ENCODE data around the gene RNF144A. TPM values are rescaled to one million over a fixed set of nuclear protein-coding genes. Genes with fewer than 3 reads are reported as not detected.

The RNF144A gene
- polyA plus RNA-seq, 4 donors = 1.4 to 5.0 (median 2.7) TPM

GRCh38 chr2:6970976-6971480, 53.8 kb downstream of the RNF144A start:
- Histone ChIP-seq H3K36me3 (ENCODE audit: control insufficient read depth in 3 of 3, insufficient read depth in 2 of 3, low read depth in 1 of 3, low read length in 3 of 3) (peaks cover 0 to 2% (median 0%) of the 10 kb centered on the region in 3 donors), H3K4me1 (ENCODE audit: control insufficient read depth in 3 of 3, insufficient read depth in 2 of 3, low read depth in 1 of 3, low read length in 2 of 3) (peaks cover 0 to 3% (median 0%) of the 10 kb centered on the region in 3 donors), H3K4me3 (ENCODE audit: low read depth in 1 of 3, low read length in 3 of 3) (no peak overlapping the region), H3K27ac (ENCODE audit: low read depth in 1 of 3, low read length in 2 of 3) (no peak overlapping the region), H3K27me3 (ENCODE audit: control insufficient read depth in 3 of 3, insufficient read depth in 3 of 3, low read length in 3 of 3) (no peaks in the 10 kb centered on the region), H3K9me3 (ENCODE audit: control insufficient read depth in 2 of 2, insufficient read depth in 1 of 2, low read depth in 1 of 2, low read length in 1 of 2) (no peaks in the 10 kb centered on the region)
- FAIRE-seq (no peak), DNase-seq (no peak)
- 89 to 96% (median 91%) methylated on average over 4 of the region's 4 CpGs for whole genome bisulfite sequencing, 3 donors

- DNase-seq (no peak), FAIRE-seq (no peak)
- WGBS, 3 donors = 79 to 94% (median 82%) methylated on average over 2 of the region's 2 CpGs
- peaks cover 0 to 2% (median 0%) of the 10 kb centered on the region in 3 donors for H3K36me3 ChIP-seq (ENCODE audit: control insufficient read depth in 3 of 3, insufficient read depth in 2 of 3, low read depth in 1 of 3, low read length in 3 of 3)
- H3K4me1 ChIP-seq (ENCODE audit: control insufficient read depth in 3 of 3, insufficient read depth in 2 of 3, low read depth in 1 of 3, low read length in 2 of 3) = peaks cover 0 to 3% (median 0%) of the 10 kb centered on the region in 3 donors
- no peak overlapping the region for H3K4me3 ChIP-seq (ENCODE audit: low read depth in 1 of 3, low read length in 3 of 3)
- no peaks in the 10 kb centered on the region for H3K27me3 ChIP-seq (ENCODE audit: control insufficient read depth in 3 of 3, insufficient read depth in 3 of 3, low read length in 3 of 3)
- H3K9me3 ChIP-seq (ENCODE audit: control insufficient read depth in 2 of 2, insufficient read depth in 1 of 2, low read depth in 1 of 2, low read length in 1 of 2) = no peaks in the 10 kb centered on the region
- H3K27ac ChIP-seq (ENCODE audit: low read depth in 1 of 3, low read length in 2 of 3) = no peak overlapping the region
These were observed 54.3 kb downstream of the RNF144A start for GRCh38 chr2:6971502-6971901.

GRCh38 chr2:6972067-6972710, 55.0 kb downstream of the RNF144A start:
- no peak overlapping the region for H3K4me3 ChIP-seq (ENCODE audit: low read depth in 1 of 3, low read length in 3 of 3)
- FAIRE-seq = no peak
- WGBS, 3 donors = 91 to 95% (median 92%) methylated on average over 5 of the region's 5 CpGs
- DNase-seq = no peak
- peaks cover 0 to 3% (median 0%) of the 10 kb centered on the region in 3 donors for H3K4me1 ChIP-seq (ENCODE audit: control insufficient read depth in 3 of 3, insufficient read depth in 2 of 3, low read depth in 1 of 3, low read length in 2 of 3)
- H3K36me3 ChIP-seq (ENCODE audit: control insufficient read depth in 3 of 3, insufficient read depth in 2 of 3, low read depth in 1 of 3, low read length in 3 of 3) = peaks cover 0 to 2% (median 0%) of the 10 kb centered on the region in 3 donors
- no peaks in the 10 kb centered on the region for H3K9me3 ChIP-seq (ENCODE audit: control insufficient read depth in 2 of 2, insufficient read depth in 1 of 2, low read depth in 1 of 2, low read length in 1 of 2)
- no peak overlapping the region for H3K27ac ChIP-seq (ENCODE audit: low read depth in 1 of 3, low read length in 2 of 3)
- no peaks in the 10 kb centered on the region for H3K27me3 ChIP-seq (ENCODE audit: control insufficient read depth in 3 of 3, insufficient read depth in 3 of 3, low read length in 3 of 3)

- DNase-seq (no peak), FAIRE-seq (no peak)
- Histone ChIP-seq H3K9me3 (ENCODE audit: control insufficient read depth in 2 of 2, insufficient read depth in 1 of 2, low read depth in 1 of 2, low read length in 1 of 2) (no peaks in the 10 kb centered on the region), H3K4me1 (ENCODE audit: control insufficient read depth in 3 of 3, insufficient read depth in 2 of 3, low read depth in 1 of 3, low read length in 2 of 3) (peaks cover 0 to 3% (median 0%) of the 10 kb centered on the region in 3 donors), H3K36me3 (ENCODE audit: control insufficient read depth in 3 of 3, insufficient read depth in 2 of 3, low read depth in 1 of 3, low read length in 3 of 3) (peaks cover 0 to 2% (median 0%) of the 10 kb centered on the region in 3 donors), H3K4me3 (ENCODE audit: low read depth in 1 of 3, low read length in 3 of 3) (no peak overlapping the region), H3K27me3 (ENCODE audit: control insufficient read depth in 3 of 3, insufficient read depth in 3 of 3, low read length in 3 of 3) (no peaks in the 10 kb centered on the region), H3K27ac (ENCODE audit: low read depth in 1 of 3, low read length in 2 of 3) (no peak overlapping the region)
- WGBS, 3 donors = 79 to 82% (median 80%) methylated on average over 7 of the region's 7 CpGs
These were observed 56.8 kb downstream of the RNF144A start for GRCh38 chr2:6973895-6974545.

- DNase-seq (peak in 1 of 2 donors; percentile 59), FAIRE-seq (no peak)
- Histone ChIP-seq H3K9me3 (ENCODE audit: control insufficient read depth in 2 of 2, insufficient read depth in 1 of 2, low read depth in 1 of 2, low read length in 1 of 2) (peaks cover 0 to 8% of the 10 kb centered on the region in 2 donors), H3K27ac (ENCODE audit: low read depth in 1 of 3, low read length in 2 of 3) (no peak overlapping the region), H3K27me3 (ENCODE audit: control insufficient read depth in 3 of 3, insufficient read depth in 3 of 3, low read length in 3 of 3) (no peaks in the 10 kb centered on the region), H3K4me1 (ENCODE audit: control insufficient read depth in 3 of 3, insufficient read depth in 2 of 3, low read depth in 1 of 3, low read length in 2 of 3) (peaks cover 0 to 3% (median 0%) of the 10 kb centered on the region in 3 donors), H3K36me3 (ENCODE audit: control insufficient read depth in 3 of 3, insufficient read depth in 2 of 3, low read depth in 1 of 3, low read length in 3 of 3) (peaks cover 0 to 3% (median 0%) of the 10 kb centered on the region in 3 donors), H3K4me3 (ENCODE audit: low read depth in 1 of 3, low read length in 3 of 3) (no peak overlapping the region)
- 48 to 69% (median 61%) methylated on average over 3 of the region's 3 CpGs for WGBS, 3 donors
These were observed 58.8 kb downstream of the RNF144A start for GRCh38 chr2:6975988-6976387.

- Histone ChIP-seq H3K36me3 (ENCODE audit: control insufficient read depth in 3 of 3, insufficient read depth in 2 of 3, low read depth in 1 of 3, low read length in 3 of 3) (peaks cover 0 to 3% (median 0%) of the 10 kb centered on the region in 3 donors), H3K27me3 (ENCODE audit: control insufficient read depth in 3 of 3, insufficient read depth in 3 of 3, low read length in 3 of 3) (no peaks in the 10 kb centered on the region), H3K4me3 (ENCODE audit: low read depth in 1 of 3, low read length in 3 of 3) (no peak overlapping the region), H3K9me3 (ENCODE audit: control insufficient read depth in 2 of 2, insufficient read depth in 1 of 2, low read depth in 1 of 2, low read length in 1 of 2) (peaks cover 0 to 8% of the 10 kb centered on the region in 2 donors), H3K4me1 (ENCODE audit: control insufficient read depth in 3 of 3, insufficient read depth in 2 of 3, low read depth in 1 of 3, low read length in 2 of 3) (peaks cover 0 to 3% (median 0%) of the 10 kb centered on the region in 3 donors), H3K27ac (ENCODE audit: low read depth in 1 of 3, low read length in 2 of 3) (no peak overlapping the region)
- no peak for FAIRE-seq
- peak; percentile 8 to 30 for DNase-seq
- WGBS, 3 donors = 22 to 53% (median 32%) methylated on average over 9 of the region's 9 CpGs
These were observed 60.0 kb downstream of the RNF144A start for GRCh38 chr2:6977113-6977741.

- no peak overlapping the region for H3K27ac ChIP-seq (ENCODE audit: low read depth in 1 of 3, low read length in 2 of 3)
These were observed 60.6 kb downstream of the RNF144A start for GRCh38 chr2:6977786-6978185.

GRCh38 chr2:6978991-6979390, 61.8 kb downstream of the RNF144A start:
- WGBS, 3 donors = 87 to 94% (median 87%) methylated on average over 3 of the region's 3 CpGs
- no peak for FAIRE-seq
- Histone ChIP-seq H3K4me3 (ENCODE audit: low read depth in 1 of 3, low read length in 3 of 3) (no peak overlapping the region), H3K4me1 (ENCODE audit: control insufficient read depth in 3 of 3, insufficient read depth in 2 of 3, low read depth in 1 of 3, low read length in 2 of 3) (peaks cover 0 to 3% (median 0%) of the 10 kb centered on the region in 3 donors), H3K9me3 (ENCODE audit: control insufficient read depth in 2 of 2, insufficient read depth in 1 of 2, low read depth in 1 of 2, low read length in 1 of 2) (peaks cover 0 to 8% of the 10 kb centered on the region in 2 donors), H3K27ac (ENCODE audit: low read depth in 1 of 3, low read length in 2 of 3) (no peak overlapping the region), H3K36me3 (ENCODE audit: control insufficient read depth in 3 of 3, insufficient read depth in 2 of 3, low read depth in 1 of 3, low read length in 3 of 3) (peaks cover 0 to 3% (median 0%) of the 10 kb centered on the region in 3 donors), H3K27me3 (ENCODE audit: control insufficient read depth in 3 of 3, insufficient read depth in 3 of 3, low read length in 3 of 3) (no peaks in the 10 kb centered on the region)
- DNase-seq = no peak

More at GRCh38 chr2:6977786-6978185, 60.6 kb downstream of the RNF144A start:
- 65 to 77% (median 67%) methylated on average over 4 of the region's 4 CpGs for WGBS, 3 donors
- H3K27me3 ChIP-seq (ENCODE audit: control insufficient read depth in 3 of 3, insufficient read depth in 3 of 3, low read length in 3 of 3) = no peaks in the 10 kb centered on the region
- DNase-seq (no peak), FAIRE-seq (no peak)
- peaks cover 0 to 8% of the 10 kb centered on the region in 2 donors for H3K9me3 ChIP-seq (ENCODE audit: control insufficient read depth in 2 of 2, insufficient read depth in 1 of 2, low read depth in 1 of 2, low read length in 1 of 2)
- H3K4me1 ChIP-seq (ENCODE audit: control insufficient read depth in 3 of 3, insufficient read depth in 2 of 3, low read depth in 1 of 3, low read length in 2 of 3) = peaks cover 0 to 3% (median 0%) of the 10 kb centered on the region in 3 donors
- peaks cover 0 to 3% (median 0%) of the 10 kb centered on the region in 3 donors for H3K36me3 ChIP-seq (ENCODE audit: control insufficient read depth in 3 of 3, insufficient read depth in 2 of 3, low read depth in 1 of 3, low read length in 3 of 3)
- no peak overlapping the region for H3K4me3 ChIP-seq (ENCODE audit: low read depth in 1 of 3, low read length in 3 of 3)

Data from small intestine (tissue), 7 donors.